Kidney glomerular epithelial cell (primary cell): ENCODE results near the gene GULP1.
"Not testable (repeated sequence)": the region's sequence is repeated elsewhere in the genome, so short reads cannot be mapped to it uniquely, and the experiment has no call there.

ENCODE experiments used
- DNase-seq: peaks from one replicate; lab custom pipeline; 2025; lab: John Stamatoyannopoulos, UW

The GULP1 gene

DNA sequence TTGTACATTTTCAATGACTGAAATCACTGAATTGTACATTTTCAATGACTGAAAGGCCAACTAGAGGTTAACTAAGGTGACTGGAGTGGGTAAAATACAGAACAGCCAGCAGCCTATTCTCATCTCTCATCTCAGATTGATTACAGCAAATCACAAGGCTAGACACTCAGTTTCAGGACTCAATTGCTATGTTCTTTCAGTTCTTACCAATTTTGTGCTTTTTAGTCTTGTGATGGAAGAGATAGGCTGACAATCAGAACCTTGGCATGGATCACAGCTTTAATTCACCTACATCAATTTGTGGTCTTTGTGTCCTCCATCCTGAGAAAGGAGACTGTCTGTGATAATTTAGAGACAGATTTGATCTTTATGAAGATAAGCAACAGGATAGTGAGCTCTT, 124.7 kb downstream of the GULP1 start:
- no peak for DNase-seq

DNA sequence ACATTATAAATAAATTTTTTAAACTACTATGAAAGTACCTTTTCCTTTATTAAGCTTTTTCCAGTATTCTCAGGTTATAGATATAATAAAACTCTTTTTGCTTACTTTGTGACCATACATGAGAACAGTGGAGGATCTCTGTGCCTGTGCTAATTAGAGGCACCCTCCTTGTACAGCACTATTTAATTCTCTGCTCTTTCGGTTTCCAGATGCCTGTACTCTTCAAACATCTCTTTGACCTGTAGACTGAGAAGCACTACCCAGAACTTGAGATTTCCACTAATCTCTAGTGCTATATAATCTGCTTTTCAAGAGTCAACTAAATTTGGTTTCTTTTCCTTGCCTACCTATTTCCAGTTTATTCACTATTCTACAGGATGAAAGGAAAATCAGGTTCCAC, 131.1 kb downstream of the GULP1 start:
- no peak for DNase-seq

DNA sequence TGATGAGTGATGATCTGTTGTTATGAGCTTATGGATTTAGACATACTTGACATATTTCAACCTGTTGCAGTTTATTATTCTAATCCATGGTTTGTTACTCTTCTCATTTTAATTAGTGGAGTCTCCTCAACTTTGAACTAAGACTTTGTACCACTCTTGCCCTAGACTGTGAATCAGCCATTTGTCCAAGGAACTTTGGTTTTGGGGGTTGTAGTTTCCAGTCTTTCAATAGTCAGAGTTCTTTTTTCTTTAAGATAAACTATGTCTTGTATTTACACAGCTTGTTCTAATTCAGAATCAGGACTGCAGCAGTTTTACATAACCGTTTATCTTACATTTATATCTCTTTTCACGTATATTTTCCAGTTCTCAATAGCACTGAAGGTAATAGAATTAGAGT, 133.6 kb downstream of the GULP1 start:
- no peak for DNase-seq

DNA sequence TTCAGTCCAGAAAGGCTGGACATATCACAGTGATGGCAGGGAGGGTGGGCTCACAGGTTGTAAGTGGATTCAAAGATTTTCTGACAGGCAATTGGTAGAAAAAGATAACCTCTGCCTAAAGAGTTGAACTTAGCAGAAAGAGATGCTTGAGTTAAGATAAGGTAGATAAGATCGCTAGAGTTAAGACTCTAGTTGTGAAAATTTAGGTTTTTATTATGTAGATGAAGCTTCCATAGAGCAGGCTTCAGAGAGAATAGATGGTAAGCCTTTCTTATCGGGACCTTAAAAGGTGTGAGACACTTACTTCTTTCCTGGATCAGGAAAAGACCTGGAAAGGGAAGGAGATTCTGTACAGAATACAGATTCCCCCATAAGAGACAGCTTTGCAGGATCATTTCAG, 134.4 kb downstream of the GULP1 start:
- no peak for DNase-seq

DNA sequence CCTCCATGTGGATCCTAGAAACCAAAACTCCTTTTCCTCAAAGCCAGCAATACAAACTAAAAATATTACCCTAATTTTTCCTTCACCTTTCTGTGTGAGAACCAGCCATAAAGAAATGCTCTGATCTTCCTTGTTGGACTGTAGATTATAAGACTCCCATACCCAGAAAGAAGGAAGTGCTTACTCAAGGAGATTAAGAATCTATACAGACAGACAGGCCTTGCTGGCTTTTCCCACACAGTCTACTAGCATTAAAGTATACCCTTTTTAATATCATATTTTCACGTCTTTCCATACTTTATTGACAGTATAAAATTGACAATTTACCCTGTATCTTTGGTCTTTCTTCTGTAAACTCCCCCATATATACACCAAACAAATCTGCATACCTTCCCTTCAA, 139.0 kb downstream of the GULP1 start:
- DNase-seq, result no peak

DNA sequence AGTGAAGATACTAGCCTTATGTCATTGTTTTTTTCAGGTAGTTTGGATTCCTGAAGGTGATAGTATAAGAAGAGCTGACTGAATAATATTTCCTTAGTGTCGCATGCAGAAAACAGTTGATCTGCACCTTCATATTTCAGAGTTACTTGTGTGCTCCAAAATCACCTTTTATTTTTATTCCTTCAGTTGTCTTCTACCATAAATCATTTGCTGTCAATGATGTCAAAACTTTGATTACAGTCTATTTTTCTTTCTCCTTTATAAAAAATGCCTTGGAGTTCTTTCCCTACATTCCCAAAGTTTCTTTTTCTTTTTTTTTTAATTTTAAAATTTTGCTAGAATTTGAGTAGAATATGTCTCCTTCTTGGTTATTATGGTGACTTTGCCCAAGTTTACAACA, 142.3 kb downstream of the GULP1 start:
- DNase-seq, result no peak

DNA sequence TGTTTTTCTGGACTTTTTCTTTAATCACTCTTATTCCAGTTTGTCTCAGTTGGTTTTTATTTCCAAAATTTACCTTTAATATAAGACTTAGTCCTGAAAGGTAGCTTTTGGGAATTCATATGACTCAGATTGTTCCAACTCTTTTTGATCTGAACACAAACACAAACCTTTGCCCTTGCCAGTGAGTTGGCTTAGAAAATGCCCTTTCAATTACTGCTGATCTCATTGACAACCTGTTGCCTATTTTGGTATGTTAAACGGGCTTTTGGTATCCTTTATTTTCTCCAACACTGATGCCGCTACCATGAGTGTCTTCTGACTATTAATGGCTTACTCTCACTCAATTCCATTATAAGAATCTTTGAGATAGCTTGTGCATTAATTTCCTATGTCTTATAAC, 143.4 kb downstream of the GULP1 start:
- no peak for DNase-seq

DNA sequence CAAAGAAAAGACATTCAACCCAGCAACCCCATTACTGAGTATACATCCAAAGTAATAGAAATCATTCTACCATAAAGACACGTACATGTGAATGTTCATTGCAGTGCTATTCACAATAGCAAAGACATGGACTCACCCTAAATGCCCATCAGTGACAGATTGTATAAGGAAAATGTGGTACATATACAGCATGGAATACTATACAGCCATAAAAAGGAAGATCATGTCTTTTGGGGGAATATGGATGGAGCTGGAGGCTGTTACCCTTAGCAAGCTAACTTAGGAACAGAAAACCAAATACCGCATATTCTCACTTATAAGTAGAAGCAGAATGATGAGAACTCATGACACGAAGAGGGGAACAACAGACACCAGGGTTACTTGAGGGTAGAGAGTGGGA, 145.9 kb downstream of the GULP1 start:
- no peak for DNase-seq

DNA sequence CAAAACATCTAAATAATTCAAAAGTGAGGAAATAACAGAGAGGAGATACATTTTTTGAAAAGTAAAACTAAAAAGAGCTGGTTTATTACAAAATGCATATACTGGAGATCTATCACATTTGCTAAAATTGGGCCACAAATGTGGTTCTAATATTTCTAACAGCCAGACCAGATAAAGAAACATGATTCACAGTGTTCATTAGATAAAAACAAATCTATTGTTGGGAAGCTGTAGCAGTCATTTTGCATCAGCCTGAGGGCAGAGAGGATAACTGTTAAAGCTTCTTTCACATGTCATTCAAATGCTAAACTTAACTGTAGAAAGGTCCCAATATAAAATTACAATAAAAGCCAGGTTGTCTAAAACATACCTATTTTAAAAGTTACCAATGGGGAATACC, 148.3 kb downstream of the GULP1 start:
- DNase-seq, result no peak

DNA sequence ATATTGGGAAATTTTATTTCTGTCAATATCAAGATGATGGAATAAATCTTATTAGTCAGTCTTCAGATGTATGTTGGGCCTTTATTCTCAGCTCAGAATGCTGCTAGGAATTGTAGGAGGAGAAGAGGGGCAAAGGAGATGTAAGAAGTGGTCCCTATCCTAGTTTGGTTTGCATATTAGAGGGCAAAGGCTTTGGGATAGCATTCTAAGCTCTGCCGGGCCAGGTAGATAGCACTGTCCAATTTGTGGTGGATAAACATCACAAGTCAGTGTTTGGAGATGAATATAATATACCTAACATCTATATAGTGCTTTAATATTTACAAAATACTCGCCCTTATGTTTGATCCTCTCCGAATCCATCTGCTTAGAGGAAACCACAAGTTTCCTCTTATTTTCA, 149.2 kb downstream of the GULP1 start:
- no peak for DNase-seq

DNA sequence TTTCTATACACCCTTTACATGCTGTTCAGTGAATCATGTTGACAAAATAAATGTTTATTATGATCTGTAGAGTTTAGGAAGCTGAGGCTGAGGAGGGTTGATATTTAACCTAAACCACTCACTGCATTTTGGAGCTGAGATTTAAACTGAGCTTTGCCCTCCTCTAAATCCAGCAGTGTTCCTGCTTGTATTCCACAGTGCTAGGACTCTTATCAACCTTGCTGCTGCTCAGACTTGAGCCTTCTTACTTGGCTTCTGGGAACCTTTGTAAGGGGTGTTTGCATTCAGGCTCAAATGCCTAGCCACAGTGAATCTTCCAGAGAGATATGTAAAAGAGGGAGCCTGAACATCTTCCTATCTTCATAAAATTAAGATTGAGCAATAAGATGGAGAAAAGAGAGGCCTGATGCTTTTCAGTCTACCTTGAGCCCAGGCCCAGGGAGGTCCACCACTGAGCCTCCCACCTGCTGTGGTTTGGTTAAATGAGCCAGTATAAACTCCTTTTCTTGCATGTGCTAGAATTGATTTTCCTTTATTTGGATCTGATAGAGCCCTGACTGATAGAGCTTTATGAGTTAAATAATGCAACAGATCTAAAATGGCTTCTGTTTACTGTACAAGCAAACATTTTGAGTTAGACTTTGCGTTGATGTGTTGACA, 149.7 kb downstream of the GULP1 start:
- DNase-seq, result no peak

DNA sequence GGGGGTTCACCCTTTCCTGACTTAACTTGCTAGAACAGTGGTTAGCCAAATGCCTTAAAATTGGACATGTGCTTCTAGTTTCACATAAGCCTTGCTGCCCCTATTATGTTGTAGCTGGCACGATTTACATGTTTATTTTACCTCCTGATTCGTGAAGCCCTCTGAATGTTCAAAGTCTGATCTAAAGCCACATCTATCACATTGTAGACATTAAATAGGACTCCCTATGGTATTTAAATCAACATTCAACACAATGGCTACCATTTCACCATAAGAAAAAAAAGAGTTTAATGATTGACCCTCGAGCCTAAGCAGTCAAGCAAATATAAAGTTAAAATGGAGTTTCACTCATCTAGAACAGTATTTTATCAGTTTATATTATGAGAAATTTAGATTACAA, 151.5 kb downstream of the GULP1 start:
- DNase-seq, result no peak

DNA sequence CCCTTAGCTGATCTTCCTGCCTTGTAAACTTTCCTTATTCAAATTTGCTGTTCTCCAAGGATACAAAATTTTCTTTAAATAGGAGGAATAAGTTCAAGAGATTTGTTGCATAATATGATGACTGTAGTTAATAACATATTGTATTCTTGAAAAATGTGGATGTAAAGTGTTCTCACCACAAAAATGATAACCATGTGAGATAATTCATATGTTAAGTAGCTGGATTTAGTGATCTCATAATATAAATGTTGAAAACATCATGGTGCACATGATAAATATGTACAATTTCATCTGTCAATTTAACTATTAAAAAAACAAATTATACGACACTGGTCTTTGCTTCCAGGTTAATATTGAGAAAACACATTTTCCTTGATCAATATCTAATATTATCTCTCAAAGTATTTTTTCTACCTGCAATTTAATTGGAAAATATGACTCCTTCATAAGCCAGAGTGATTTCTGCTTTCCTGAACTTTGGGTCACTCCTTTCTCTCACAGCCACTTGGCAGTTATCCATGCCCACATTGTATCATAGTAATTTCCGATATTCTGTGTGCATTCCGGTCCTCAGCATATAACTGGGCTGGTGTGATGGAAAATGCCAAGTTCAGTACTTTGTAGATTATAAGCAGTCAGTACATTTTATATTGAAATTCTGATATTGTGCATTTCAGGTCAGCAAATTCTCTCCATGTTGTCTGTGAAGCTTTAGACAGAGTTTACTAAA, 152.6 kb downstream of the GULP1 start:
- DNase-seq, result no peak

DNA sequence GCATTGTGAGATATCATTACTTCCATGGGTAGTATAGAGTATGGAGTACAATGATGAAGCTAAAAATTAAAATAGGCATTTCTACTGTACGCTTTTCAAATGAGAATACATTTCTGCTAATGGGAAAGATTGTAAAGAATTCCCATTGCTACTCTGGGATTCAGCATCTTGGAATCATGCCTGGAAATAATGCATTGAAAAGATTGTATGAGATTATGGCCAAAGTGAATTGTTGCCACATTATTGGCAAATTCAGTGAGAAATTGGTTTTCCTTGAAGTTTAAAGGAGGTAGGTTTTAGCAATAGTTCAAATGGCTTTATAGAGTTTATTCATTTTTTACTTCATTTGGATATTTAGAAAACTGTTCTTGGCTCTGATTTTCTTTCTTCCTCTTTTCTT, 157.9 kb downstream of the GULP1 start:
- DNase-seq, result no peak

DNA sequence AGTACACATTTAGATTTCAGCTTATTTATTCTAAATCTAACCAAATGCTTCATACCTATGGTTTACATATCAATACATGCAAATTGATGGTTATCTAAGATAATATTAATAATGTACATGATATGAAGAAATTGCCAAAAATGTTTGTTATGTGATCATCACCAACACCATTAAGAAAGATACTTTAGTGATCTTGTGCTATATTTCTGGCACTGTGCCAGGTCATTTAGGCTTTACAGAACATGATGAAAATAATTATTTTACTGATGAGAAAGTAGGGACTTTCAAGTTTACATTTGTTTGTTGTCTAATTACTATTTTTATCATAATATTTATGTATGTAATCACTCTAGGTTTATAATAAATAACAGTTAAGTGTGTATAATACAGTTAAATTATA, 158.3 kb downstream of the GULP1 start:
- DNase-seq, result no peak

DNA sequence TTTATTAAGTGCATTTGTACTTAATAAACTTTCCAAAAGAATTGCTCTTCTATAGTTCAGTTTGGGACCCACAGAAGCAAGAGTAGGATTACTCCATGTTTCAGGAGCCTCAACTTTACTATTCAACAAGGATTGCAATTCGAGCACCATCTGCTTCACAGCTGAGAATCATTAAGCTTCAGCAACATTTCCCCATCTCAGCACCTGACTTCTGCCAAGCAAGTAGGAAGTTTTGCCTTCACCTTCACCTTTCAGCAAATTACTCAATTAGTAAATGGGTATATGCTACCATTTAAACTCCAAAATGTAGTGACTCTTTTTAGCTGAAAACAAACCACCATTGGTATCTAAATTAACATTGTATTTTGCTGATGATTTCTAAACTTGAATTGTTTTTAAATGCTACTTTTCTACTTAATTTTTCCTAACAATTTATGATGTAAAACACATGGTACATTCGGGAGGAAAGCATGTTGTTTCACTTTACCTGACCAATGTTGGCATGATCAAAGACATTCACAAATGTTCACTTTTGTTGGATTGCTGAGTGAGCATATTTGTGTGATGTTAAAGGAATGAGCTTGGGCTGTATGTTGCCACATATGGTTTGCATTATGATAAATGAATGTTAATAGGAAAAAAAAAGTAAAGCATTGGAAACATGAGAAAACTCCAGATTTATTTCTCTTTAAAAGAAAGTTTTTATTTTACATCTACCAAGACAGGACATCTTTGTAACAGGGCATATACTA, 159.2 kb downstream of the GULP1 start:
- no peak for DNase-seq

DNA sequence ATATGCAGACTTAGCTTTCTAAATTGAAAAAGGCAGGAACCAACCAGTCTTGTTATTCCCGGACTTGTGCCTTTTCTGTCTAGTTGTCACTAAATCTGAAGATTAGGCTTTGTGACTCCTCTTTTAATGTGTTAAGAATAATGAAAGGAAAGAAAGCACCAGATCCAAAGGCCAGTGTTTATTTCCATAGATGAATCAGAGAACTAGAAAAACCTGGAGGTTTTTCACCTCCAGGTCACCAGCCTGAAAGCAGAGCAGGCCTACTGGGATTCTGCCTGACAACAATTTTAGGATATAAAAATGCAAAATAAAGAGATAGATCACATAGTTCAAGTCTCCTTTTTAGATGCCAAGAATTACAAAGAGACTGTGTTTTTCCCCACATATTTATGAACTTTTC, 160.4 kb downstream of the GULP1 start:
- no peak for DNase-seq

DNA sequence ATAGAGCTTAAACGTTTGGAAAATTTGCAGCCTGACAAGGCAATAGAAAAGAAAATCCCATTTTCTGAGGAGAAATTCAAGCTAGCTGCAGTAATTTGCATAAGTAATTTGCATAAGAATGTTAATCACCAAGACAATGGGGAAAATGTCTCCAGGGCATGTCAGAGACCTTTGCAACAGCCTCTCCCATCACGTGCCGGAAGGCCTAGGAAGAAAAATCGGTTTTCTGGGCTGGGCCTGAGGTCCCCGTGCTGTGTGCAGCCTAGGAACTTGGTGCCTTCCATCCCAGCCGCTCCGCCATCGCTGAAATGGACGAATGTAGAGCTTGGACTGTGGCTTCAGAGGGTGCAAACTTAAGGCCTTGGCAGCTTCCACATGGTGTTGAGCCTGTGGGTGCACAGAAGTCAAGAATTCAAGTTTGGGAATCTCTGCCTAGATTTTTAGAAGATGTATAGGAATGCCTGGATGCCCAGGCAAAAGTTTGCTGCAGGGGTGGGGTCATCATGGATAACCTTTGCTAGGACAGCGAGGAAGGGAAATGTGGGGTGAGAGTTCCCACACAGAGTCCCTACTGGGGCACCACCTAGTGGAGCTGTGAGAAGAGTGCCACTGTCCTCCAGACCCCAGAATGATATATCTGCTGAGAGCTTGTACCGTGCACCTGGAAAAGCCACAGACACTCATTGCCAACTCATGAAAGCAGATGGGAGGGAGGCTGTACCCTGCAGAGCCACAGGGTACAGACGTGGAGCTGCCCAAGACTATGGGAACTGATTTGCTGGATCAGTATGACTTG, 164.6 kb downstream of the GULP1 start:
- no peak for DNase-seq

DNA sequence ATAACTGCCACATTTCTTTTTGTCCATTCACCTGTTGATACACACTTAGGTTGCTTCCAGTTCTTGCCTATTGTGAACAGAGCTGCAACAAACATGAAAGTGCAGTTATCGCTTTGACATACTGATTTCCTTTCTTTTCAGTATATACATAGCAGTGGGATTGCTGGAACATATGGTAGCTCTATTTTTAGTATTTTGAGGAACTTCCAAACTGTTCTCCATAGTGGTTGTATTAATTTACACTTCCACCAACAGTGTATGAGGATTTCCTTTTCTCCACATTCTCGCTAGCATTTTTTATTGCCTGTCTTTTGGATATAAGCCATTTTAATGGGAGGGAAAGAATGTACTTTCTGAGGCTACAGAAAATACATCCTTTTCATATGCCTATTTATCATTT, 167.4 kb downstream of the GULP1 start:
- DNase-seq, result no peak

DNA sequence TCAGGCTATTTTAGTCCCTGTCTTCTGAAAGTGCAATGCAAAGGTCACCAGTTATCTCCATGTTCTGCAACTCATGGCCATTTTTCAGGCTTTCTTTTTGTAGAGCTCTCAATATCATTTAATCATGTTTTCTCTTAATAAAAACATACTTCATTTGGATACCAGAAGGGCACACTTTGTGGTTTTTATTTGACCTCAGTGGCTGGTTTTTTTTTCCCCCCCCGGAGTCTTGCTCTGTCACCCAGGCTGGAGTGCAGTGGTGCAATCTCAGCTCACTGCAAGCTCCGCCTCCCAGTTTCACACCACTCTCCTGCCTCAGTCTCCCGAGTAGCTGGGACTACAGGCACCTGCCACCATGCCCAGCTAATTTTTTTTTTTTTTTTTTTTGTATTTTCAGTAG, 174.4 kb downstream of the GULP1 start:
- DNase-seq, result not testable (repeated sequence)

DNA sequence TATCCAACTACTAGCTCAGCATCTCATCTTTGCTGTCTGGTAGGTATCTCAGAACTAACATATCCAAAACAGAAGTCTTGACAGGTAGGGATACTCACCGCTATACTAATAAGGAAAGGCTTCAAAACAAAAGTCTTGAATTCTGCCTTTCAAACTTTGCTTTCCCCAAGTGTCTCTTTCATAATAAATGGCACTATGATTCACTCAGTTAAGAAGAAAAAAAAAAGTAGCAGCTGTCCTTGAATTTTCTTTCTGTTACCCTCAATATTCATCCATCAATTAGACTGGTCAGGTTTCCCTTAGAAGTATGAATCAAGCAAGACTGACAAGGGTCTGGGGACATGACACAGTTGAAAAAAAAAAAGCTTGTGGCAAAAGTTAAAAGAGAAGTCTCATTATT, 175.1 kb downstream of the GULP1 start:
- DNase-seq, result no peak

DNA sequence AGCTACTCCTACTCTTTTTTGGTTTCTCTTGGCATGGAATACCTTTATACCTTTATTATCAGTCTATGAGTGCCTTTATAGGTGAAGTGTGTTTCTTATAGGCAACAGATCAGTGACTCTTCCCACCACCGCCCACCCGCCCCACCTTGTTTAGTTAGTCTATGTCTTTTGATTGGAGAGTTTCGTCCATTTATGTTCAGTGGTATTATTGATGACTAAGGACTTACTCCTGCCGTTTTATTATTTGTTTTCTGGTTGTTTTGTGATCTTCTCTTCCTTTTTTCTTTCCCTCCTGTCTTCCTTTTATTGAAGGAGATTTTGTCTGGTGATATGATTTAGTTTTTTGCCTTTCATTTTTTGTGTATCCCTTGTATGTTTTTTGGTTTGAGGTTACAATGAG, 179.5 kb downstream of the GULP1 start:
- DNase-seq, result no peak

DNA sequence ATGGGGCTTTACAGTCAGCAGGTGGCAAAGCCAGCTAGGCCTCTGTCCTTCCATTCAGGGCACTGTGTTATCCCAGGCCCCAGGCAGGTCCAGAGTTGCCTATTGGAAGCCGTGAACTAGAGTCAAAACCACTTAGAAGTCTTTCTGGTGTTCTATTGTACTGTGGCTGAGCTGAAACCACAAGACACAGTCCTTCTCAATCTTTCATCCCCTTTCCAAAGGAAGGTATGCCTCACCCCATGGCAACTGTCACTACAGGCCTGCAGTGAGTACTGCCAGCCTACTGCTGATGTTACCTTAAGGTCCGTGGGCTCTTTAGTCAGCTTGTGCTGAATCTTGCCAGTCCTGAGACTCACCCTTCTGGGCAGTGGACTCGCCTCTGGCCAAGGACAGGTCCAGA, 181.6 kb downstream of the GULP1 start:
- no peak for DNase-seq
